A673 (cell line): ENCODE measurements around the gene ETFB. TPM values are rescaled to one million over a fixed set of nuclear protein-coding genes. Genes with fewer than 3 reads are reported as not detected.

Experiments used
- BruUV-seq: library from RNA; stranded (reverse); fragments of 400-500 nt; replicated peaks from 2 replicates; lab custom pipeline; 2021; lab: Mats Ljungman, UMichigan
- CTCF ChIA-PET: fragments of 300-600 bp; sonication (Branson Sonifier 250); formaldehyde crosslinking; loops from one replicate; lab custom pipeline; 2022; ENCODE audit warnings: antibody characterized with exemption; lab: Charles Lee
- POLR2A ChIA-PET: fragments of 300-600 bp; sonication (Branson Sonifier 250); formaldehyde crosslinking; loops from one replicate; lab custom pipeline; 2022; ENCODE audit warnings: antibody characterized with exemption; ENCODE audit not compliant: low non-redundant PET; lab: Charles Lee
- DNase-seq: peaks from one replicate; pipeline ENCODE4 v3.0.0-alpha.2; 2015; ENCODE audit warnings: low spot score
- H3K27ac ChIP-seq: fragments of 200-600 bp; sonication (generic); 2 replicates; pipeline ENCODE4 v1.5.1; 2016; ENCODE audit warnings: mixed run types, low read depth, mild to moderate bottlenecking, mixed read lengths, antibody characterized with exemption, low read length; ENCODE audit not compliant: poor library complexity, severe bottlenecking
- H3K27me3 ChIP-seq: fragments of 200-600 bp; sonication (generic); replicated peaks from 2 replicates; pipeline ENCODE4 v1.6.1; 2017; ENCODE audit warnings: mixed run types, low read depth, mild to moderate bottlenecking, mixed read lengths, antibody characterized with exemption, low read length; ENCODE audit not compliant: insufficient read depth, poor library complexity
- H3K36me3 ChIP-seq: fragments of 200-600 bp; sonication (generic); 2 replicates; pipeline ENCODE4 v1.6.1; 2016; ENCODE audit warnings: mixed run types, mild to moderate bottlenecking, mixed read lengths, antibody characterized with exemption, low read length; ENCODE audit not compliant: insufficient read depth, poor library complexity, severe bottlenecking
- H3K4me1 ChIP-seq: fragments of 200-600 bp; sonication (generic); 2 replicates; pipeline ENCODE4 v1.6.1; 2017; ENCODE audit warnings: mixed run types, mild to moderate bottlenecking, mixed read lengths, antibody characterized with exemption, low read length; ENCODE audit not compliant: insufficient read depth, poor library complexity, severe bottlenecking
- H3K4me3 ChIP-seq: fragments of 200-600 bp; sonication (generic); 2 replicates; pipeline ENCODE4 v1.5.1; 2016; ENCODE audit warnings: low read depth, mixed run types, mild to moderate bottlenecking, mixed read lengths, low read length; ENCODE audit not compliant: poor library complexity, severe bottlenecking
- H3K9me3 ChIP-seq: fragments of 200-600 bp; sonication (generic); 2 replicates; pipeline ENCODE4 v1.6.1; 2016; ENCODE audit warnings: mixed run types, low read depth, mild to moderate bottlenecking, mixed read lengths, antibody characterized with exemption, low read length; ENCODE audit not compliant: poor library complexity, severe bottlenecking
- CTCF ChIP-seq: fragments of 300-800, 200-600 bp; sonication (generic); conservative IDR thresholded peaks from 2 replicates; pipeline ENCODE4 v1.5.1; 2017; ENCODE audit warnings: low read depth, mild to moderate bottlenecking, antibody characterized with exemption, low read length, moderate library complexity, mixed read lengths
- EZH2 ChIP-seq: fragments of 200-600 bp; sonication (generic); IDR thresholded peaks from 2 replicates; pipeline ENCODE4 v1.6.1; 2017; ENCODE audit warnings: borderline replicate concordance, low read depth, mild to moderate bottlenecking, mixed read lengths, antibody characterized with exemption, low read length; ENCODE audit not compliant: poor library complexity, severe bottlenecking
- intact Hi-C: fragments of 100-400 bp; cut with micrococcal nuclease; formaldehyde crosslinking; loops from one replicate; pipeline ENCODE4 v1.10.0; 2022; ENCODE audit not compliant: unreplicated experiment
- total RNA-seq: library from RNA; stranded (reverse); gene quantifications from 2 replicates; pipeline ENCODE4 v1.2.3, GENCODE V29; 2021

ETFB gene
- total RNA-seq, 1 experiment from 2014 or later: 52.6 TPM

GRCh38 chr19:51351266-51351990 is 14.8 kb downstream of the ETFB start:
- Histone ChIP-seq H3K4me1 (no peaks in the 10 kb centered on the region), H3K27ac (no peak overlapping the region), H3K27me3 (no peaks in the 10 kb centered on the region), H3K4me3 (no peak overlapping the region), H3K9me3 (no peaks in the 10 kb centered on the region), H3K36me3 (peaks cover 4% of the 10 kb centered on the region)
- ChIA-PET POLR2A (no interaction called here), CTCF (no interaction called here)
- no peak for TF ChIP-seq CTCF
- DNase-seq: no peak
- intact Hi-C loops: no loop called here
- no TSS peak for BruUV-seq

GRCh38 chr19:51347209-51347928 is 18.8 kb downstream of the ETFB start:
- intact Hi-C loops: no loop called here
- CTCF ChIA-PET: no interaction called here
- no peaks in the 10 kb centered on the region for H3K4me1 ChIP-seq
- DNase-seq: no peak
- no peak overlapping the region for H3K4me3 ChIP-seq
- H3K9me3 ChIP-seq: no peaks in the 10 kb centered on the region
- H3K27me3 ChIP-seq: no peaks in the 10 kb centered on the region
- H3K36me3 ChIP-seq: peaks cover 4% of the 10 kb centered on the region
- H3K27ac ChIP-seq: no peak overlapping the region
- no peak for TF ChIP-seq EZH2
- no peak for TF ChIP-seq CTCF
- BruUV-seq: no TSS peak
- POLR2A ChIA-PET: no interaction called here

- peaks cover 4% of the 10 kb centered on the region for H3K36me3 ChIP-seq
- no TSS peak for BruUV-seq
- H3K4me3 ChIP-seq: no peak overlapping the region
- POLR2A ChIA-PET: no interaction called here
- no peak overlapping the region for H3K27ac ChIP-seq
- intact Hi-C loops: no loop called here
- no peaks in the 10 kb centered on the region for H3K9me3 ChIP-seq
- H3K27me3 ChIP-seq: no peaks in the 10 kb centered on the region
- H3K4me1 ChIP-seq: no peaks in the 10 kb centered on the region
- CTCF ChIA-PET: no interaction called here
- no peak for DNase-seq
- TF ChIP-seq EZH2 (no peak), CTCF (no peak)
These were observed 19.4 kb downstream of the ETFB start for GRCh38 chr19:51346742-51347141.
